GM21825 (cell line): ENCODE data around the gene SLIT1.

Source experiments
- ATAC-seq: cut with Tn5 transposase; IDR thresholded peaks from one replicate; pipeline ENCODE4 v1.9.1; 2021; ENCODE audit warnings: mild to moderate bottlenecking, moderate library complexity; ENCODE audit not compliant: unreplicated experiment

The SLIT1 gene

DNA sequence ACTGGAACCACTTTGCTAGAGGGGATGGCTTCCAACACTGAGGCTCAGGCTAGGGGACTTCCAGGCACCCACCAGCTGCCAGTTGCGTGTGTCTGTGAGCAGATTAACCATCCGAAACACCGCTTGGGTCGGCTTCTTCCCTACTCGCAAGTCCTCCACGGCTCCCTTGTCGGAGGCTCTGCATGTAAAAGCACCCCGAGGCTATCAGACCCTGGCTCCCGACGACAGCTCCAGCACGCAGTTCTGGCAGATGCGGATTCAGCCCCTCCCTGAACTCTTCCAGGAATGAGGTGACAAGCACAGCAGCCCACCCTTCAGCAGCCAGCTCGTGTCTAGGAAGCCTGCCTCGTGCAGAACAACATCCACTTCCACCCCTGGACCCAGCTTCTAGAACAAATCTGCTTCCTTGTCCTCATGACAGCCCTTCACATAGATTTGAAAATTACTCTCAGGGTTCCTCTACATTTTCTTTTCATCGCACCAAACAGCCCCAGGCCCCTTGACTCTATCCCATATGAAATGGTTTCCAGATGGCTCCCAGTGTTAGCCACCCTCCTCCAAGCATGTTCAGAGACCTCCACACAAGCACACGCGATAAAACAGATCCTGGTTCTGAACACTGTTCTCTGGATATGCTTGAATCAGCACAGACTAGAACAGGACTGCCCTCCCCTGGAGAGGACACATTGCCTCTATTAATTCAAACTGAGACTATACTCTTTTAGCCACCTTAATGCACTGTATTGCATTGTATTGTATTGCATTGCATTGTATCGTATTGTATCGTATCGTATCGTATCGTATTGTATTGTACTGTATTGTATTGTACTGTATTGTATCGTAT is 44.6 kb downstream of the SLIT1 start:
- ATAC-seq, result no peak

DNA sequence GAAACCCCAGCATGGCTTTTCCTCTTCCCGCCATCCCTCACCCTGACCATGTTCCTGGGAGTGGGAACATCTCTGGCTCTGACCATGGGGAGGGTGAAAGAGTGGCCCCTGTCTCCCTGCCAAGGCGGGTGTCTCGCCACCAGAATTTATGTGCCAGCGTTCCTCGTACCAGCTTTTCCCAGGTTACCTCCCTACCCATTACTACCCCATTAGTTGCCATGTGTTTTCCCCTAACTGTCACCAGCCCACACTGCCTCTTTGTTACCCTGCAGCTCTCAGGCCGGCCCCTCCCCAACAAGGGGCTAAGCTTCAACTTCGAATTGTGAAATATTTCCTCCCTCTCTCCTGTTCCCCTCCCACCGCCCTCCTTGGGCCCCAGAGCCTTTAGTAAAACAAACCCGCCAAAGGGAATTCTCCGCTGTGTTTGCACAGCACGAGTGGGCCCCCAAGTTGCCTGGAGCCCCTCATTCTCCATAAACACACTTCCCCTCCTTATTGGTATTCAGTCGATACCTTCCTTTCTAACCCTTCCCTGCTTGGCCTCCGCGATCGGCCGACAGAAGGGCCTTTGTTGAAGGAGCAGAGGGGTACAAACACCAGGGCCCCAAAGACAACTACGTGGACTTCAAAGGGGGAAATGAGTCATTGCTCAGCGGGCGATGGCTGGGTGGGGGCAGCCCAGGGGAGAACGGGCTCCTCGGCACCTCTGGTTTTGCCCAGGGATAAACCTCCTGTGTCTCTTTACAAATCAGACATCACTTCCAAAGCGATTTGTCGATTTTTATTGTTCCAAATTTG is 45.5 kb downstream of the SLIT1 start:
- ATAC-seq, result no peak

DNA sequence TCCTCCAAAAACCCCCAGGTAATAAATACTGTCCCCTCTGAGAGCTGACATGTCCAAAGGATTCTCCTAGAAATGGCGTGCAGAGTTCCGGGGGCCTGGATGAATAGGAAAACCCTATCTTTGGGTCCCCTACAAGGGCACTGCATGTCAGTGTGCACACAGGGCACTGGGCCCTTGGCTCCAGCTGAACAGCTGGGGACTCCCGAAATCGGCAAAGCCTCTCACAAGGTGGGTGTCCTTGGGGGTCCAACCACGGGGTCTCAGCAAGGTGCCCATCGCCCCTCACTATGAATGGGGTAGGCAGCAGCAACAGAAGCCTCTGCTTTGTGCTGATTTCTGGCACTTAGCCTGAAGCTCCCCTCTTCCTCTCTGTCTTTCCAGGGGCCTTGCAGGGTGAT is 46.1 kb downstream of the SLIT1 start:
- no peak for ATAC-seq

DNA sequence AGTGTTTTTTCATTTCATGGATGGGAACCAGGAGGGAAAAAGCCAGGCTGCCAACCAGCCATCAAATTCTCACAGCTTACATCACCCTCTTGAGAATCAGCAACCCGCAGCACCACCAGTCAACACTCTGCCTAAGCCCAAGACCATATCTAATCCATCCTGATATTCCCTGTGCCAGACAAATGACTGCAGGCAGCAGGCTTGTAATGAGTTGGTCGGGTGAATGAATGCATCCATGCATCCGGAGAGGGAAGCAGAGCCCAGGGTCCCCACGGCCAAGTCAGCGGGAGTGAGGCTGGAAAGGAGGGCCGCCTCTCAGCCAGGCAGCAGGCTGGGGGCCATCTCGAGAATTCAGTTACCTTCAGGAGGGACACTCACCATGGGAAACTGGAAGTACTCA is 46.9 kb downstream of the SLIT1 start:
- no peak for ATAC-seq

DNA sequence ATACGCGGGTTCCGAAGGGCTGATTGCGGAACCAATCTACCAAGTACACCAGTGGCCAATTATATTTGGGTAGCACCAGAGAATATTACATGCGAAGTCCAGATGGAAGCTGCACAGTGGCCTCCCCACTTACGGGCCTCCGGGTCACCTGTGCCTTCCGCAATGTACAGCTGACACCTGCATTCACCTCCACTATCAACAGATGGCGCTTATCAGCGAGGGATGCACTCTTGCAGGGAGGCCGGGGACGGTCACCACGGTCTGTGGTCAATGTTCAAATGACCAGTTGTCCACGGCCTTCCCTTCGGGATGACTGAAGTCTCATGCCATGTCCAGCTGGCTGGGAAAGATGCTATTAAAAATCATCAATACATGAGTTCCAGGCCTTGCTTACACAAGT is 47.6 kb downstream of the SLIT1 start:
- no peak for ATAC-seq

DNA sequence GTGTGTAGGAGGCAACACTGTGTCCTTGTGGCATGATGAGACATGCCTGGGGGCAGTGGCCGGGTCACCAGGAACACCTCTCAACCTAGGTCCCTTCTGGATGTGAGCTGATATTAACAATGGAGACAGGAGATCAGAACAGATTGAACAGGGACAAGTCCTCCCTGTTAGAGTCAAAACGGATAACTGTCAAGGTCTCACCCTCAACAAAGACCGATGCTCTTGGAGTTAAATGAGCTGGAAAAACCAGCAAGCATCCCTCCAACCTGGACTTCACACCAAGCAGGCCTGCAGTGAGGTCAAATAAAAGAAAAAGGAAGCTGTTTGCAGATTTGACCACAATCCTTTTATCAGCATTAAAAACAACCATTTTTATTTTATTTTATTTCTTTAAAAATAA is 49.0 kb downstream of the SLIT1 start:
- ATAC-seq, result no peak

DNA sequence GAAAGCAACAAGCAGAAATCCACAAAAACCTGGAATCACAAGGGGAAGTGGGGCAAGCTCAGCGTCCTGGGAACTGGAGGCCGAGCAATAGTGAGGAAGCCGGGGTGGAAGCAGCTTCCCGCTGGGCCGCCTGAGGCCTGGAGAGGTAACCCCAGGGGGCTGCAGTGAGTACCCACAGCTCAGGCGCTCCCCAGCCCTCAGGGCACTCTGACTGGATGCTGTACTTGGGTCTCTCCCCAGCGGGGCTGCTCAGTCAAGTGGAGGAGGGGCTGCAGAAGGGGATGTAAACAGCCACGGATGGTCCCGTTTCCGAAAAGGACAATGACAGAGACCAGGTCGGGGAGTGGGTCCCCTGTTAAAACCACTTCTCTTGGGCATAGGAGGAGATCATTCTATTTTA is 50.3 kb downstream of the SLIT1 start:
- no peak for ATAC-seq

DNA sequence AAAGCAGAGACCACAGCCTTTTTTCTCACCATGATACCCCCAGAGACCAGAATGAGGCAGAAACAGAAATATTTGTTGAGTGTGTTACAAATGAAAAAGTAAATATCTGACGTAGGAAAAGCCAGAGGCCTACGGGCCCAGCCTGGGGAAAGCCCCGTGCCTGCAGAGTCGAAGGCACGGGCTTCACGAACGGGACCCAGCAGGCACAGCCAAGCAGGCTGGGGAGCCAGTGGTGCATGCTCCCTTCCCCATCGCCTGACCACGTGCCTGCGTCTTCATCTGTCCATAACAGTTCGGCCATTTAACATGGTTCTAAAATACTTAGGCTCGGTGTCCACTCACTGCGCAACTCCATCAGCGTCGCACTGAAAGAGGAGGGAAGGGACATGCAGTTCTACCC is 50.8 kb downstream of the SLIT1 start:
- no peak for ATAC-seq

DNA sequence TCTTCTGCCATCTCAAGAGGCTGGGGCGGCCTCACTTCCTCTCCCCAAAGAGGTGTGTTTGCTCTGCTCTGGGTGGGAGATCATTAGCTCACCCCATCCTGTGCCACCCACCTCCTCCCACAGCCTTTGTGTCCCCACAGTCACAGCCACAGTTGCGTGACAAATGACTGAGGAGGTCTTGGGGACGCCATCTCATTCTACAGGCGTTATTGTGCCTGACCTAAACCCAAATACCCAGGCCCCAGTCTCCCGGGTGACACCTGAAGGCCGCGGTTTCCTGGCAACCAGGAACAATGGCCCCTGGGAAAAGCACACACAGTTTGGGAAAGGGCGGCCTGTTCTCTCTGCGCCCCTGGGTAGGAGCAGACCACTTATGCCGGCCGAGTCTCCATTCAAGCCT is 51.6 kb downstream of the SLIT1 start:
- ATAC-seq, result no peak

DNA sequence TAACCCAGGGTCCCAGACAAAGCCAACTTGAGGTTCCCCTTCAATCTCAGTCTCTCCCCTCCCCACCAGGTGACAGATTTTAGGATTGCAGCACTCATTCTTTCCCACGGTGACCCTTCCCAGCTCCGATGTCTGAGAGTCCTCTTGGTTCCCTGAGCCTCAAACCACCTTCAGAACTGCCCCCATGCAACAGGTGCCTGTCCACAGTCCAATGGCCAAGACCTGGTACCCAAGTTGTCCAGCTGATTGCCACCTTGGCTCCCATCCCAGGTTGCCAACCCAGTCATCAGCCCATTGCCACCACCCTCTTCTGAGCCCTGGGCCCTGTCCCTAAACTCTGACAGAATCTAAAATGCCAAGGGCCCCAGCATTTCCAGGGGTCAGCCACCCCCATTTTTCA is 53.5 kb downstream of the SLIT1 start:
- ATAC-seq, result no peak

DNA sequence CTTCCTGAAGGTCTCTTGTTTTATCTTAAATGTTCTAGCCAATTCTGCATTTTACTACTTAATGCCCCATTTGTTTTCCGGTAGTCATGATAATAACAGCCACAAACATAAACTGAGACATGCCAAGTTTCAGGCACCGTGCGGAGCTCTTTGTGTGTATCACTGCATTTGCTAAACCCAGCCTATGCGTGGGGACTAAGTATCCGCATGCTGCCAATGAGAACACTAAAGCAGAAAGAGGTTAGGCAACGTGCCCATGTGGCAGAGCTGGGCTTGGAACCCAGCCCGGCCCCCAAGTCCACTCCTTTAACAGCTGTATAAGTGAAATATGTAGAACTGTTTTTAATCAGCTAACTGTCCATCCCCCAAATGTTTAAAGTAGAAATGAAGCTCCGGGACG is 54.1 kb downstream of the SLIT1 start:
- ATAC-seq, result no peak

DNA sequence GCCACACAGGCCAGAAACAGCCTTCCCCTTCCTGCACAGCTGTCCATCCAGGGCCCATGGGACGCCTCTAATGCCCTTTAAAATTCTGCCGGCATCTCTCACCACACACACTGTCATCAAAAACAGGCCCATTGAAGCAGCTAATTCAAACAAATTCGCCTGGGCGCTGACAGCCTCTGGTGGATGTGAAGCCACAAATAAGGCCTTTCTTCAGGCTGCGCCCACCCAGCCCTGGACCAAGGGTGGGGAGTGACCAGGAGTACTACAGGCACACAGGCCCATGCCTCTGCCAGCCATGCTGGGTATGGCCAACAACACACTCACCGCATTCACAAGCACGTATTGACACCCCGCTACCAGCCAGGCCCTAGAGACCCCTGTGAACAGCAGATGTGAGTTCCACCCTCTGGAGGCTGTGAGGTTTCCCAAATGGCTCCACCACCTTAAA is 54.6 kb downstream of the SLIT1 start:
- ATAC-seq, result no peak

DNA sequence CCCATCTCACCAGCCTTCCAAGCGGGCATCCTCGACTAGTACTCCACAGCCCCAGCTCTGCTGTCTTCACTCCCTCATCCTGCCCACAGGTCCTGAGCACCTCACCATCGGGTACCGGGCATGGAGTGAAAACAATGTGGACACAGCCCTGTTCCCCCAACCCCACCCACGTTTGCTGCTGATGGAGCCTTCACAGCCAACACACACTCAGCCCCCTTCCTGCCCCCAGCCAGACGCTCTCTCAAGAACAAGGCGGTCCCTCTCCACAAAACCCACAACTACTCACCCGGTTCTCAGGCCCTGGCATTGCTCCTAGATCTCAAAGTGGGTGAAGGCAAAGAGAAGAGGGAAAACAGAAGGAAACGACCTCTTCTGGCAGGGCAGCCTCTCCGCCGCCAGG is 56.1 kb downstream of the SLIT1 start:
- ATAC-seq, result no peak

DNA sequence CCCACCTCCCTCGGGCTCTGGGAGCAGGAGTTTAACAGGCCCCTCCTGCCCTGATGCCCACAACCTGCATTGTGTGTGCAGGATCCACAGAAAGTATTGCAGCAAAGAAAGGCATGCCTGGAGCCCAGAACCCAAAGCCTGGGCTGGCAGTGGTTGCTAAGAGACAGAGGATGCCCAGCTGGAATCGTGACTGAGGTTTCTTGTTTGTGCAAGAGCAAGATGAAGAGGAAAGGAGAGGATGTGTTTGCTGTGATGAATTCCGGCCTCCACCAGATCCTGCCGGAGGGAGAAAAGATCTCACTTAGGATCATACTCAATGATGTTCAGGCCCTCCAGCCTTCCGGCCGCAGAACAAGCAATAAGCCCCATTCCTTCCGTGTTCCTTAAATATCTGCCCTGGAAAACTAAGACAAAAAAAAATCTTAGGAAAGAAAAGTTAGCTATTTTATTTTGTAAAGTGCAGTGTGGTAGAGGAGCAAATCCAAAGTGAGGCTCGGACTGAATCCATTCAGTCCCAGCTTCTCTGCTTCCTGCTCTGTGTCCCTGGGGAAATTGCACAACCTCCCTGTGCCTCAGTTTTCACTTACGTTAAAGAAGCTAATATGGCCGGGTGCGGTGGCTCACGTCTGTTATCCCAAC is 57.1 kb downstream of the SLIT1 start:
- no peak for ATAC-seq

DNA sequence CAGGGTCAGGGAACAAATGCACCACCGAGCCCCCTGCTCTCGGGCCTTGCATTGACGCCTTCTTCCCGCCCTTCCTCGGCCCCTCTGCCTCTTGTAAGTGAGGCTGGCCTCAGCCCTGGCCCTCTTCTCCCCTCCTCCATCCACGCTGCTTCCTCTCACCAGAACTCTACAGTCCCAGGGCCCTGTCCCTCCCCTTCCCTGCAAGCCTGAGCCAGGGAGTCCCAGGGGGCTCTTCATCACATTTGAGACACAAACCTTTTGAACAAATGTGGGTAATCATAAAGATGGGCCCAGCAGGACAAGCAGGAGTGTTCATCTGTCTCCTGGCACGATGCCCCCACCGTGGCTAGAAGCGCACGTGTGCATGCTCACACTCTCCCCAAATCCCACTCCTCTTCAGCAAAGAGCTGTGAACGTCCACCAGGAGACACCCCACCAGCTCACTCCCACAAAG is 57.7 kb downstream of the SLIT1 start:
- no peak for ATAC-seq

DNA sequence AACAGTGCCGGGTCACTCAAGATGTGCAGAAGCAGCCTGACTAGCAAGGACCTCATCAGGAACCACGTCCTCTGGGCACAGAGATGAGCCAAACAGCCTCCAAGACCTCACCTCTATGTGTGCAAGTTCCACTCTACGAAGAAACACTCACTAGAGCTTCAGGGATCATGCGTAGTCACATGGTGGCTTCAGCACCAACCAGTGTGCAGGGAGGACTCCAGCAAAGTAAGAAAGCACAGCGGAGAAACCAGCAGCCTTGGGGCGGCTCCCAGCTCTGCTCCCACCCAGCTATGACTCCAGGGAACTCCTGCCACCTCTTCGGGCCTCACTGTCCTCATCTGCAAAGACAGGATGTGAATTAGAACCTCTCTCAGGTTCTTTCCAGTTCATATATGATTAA is 58.2 kb downstream of the SLIT1 start:
- ATAC-seq, result no peak

DNA sequence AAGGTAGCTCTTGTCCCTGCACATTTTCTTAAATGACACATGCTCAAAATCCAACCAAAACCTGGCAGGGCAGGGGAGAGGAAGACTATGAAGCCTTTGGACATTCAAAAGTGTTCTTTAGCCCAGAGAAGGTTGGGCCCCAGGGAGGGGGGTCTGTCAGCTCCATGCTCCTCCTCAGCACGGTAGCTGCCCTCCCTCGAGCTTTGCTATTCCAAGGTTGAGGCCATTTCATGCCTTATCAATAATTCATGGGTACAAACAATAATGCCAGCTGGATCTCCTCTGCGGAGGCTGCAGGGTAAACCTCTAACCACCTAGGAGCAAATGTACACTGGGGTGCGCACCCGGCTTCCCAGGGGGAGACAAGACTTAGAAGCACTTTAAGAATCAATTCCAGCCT is 61.5 kb downstream of the SLIT1 start:
- no peak for ATAC-seq

DNA sequence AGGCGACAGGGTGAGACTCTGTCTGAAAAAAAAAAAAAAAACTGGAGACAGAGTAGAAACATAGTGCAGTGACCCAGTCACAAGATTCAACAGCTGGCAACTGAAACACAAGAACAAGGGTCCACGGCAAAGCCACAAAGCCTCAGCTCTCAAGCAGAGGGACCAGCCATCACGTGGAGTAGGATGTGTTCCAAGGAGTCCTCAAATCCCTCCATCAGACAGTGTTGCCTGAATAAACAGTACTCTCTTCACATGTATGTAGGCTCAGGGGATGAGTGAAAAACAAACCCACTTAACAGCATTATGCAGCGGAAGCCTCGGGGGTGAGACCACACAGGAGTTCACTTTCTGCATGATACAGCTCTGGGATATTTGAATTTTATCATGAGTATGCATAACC is 62.0 kb downstream of the SLIT1 start:
- ATAC-seq, result no peak

DNA sequence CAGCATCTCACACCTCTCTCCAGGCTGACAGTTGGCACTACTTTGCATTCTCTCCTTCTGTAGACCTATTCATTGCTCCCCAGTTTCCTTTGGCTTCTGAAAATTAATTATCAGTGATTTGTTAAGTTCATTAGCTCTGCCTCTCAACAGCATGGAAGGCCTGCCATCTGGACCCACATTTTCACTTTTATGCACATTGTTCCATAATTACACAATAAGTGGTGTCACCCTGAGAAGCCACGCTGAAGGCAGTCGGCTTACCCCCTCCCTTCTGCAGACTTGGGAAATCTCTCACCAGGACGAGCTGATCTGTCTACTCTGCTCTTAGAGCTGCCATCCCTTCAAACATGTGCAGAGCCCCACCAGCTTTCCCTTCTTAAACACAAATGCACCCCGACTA is 64.7 kb downstream of the SLIT1 start:
- no peak for ATAC-seq

DNA sequence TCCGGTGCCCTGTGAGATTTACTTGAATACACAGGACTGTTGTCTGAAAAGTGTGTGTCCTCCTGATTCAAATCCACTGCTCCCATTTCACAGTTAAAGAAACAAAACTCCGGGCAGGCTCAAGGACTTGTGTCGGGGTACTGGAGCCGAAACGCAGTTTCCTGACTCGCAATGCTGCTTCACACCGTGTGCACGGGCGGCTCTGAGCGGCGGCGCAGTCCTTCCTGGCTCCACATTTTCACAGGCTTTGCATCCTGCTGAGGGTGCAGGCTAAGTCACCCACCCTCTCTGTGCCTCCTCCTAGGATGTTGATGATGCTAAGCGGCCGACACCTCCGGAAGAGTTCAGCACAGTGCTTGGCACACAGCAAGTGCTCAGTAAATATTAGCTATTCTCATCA is 65.4 kb downstream of the SLIT1 start:
- no peak for ATAC-seq

DNA sequence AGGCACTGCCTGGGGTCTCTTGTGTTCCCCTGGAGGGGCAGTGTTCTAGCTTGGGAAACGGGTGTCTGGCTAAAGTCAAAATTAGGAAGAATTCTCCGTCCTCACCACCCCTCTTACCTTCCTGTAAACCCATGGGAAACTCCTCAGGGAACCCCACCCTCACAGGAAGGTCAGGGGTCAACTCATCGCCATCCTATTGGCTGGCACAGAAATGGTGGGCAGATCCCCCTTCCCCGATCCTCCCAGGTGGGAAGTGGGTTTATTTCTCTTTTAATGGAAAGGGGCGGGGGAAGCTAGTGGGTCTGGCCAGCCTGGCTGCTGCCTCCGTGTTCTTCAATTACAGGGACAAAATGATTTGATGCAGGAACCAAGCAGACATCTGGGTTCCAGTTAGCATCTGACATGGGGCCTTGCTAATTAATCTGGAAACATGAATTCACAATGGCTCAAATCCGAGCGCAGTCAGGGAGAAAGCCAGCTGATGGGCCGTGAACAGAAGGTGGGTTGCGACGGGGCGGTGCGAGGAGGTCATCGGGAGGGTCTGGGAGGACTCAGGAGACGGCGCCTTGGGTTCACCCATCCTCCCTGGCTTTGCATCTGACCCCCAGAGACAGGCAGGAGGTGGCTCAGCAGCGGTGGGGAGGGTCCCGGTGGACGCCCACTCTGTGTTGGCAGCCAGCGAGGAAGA is 66.6 kb downstream of the SLIT1 start:
- ATAC-seq, result no peak
